ENCODE data around the gene TMED1. TPM values are rescaled to one million over a fixed set of nuclear protein-coding genes. Genes with fewer than 3 reads are reported as not detected.
A peak's percentile ranks its signal among the peaks of the same experiment; 100 is the strongest.

Gene TMED1
- total and polyA plus RNA-seq, 8 donors: 25.4 to 45.3 (median 43.0) TPM

DNA sequence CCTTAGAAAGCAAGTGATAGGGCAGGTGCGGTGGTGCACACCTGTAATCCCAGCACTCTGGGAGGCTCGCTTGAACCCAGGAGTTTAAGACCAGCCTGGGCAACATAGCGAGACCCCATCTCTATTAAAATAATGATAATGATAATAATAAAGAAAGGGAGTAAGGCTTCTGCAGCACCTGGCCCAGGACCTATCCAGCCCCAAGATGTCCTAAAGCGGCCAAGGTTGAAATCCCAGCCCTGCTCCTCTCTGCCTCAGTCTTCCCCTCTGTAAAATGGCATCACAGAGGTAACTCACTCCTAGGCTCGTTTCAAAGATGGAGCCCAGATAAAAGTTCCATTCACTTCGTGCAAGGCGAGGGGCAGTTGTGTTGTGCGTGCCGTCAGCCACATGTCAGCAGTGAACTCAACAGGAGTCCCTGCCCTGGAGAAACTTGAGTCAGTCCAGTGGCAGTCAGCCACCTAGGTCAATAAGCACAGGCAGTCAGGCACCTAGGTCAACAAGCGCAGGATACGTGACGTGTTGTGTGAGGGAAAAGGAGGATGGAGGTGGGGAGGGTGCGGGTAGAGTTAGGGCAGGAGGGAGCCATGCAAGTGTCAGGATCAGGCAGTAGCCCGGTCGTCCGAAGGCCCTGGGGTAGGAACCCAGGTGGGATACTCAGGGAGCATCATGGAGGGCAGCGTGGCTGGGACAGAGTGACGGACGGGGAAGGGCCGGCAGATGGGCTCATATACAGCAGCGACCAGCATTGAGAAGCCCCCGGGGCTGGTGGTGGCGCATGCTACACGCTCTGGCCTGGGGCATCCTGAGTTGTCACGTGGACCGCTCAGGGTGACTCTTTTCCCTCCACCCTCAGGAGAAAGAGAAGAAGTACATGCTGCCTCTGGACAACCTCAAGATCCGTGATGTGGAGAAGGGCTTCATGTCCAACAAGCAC, 16.6 kb downstream of the TMED1 start:
- no peak overlapping the region for H3K4me3 ChIP-seq
- ATAC-seq (no peak), DNase-seq (peak in 1 of 4 donors; percentile 65)
- H3K27me3 ChIP-seq: no peaks in the 10 kb centered on the region
- H3K36me3 ChIP-seq: peaks cover 3 to 99% of the 10 kb centered on the region in 2 donors
- H3K9me3 ChIP-seq: no peaks in the 10 kb centered on the region
- H3K4me1 ChIP-seq: peaks cover 0 to 13% of the 10 kb centered on the region in 2 donors
- no peak for TF ChIP-seq CTCF (IDR thresholded peaks at IDR 0.05)
- no peak overlapping the region for H3K27ac ChIP-seq
- intact Hi-C loops (cut with DNase I): no loop called here

DNA sequence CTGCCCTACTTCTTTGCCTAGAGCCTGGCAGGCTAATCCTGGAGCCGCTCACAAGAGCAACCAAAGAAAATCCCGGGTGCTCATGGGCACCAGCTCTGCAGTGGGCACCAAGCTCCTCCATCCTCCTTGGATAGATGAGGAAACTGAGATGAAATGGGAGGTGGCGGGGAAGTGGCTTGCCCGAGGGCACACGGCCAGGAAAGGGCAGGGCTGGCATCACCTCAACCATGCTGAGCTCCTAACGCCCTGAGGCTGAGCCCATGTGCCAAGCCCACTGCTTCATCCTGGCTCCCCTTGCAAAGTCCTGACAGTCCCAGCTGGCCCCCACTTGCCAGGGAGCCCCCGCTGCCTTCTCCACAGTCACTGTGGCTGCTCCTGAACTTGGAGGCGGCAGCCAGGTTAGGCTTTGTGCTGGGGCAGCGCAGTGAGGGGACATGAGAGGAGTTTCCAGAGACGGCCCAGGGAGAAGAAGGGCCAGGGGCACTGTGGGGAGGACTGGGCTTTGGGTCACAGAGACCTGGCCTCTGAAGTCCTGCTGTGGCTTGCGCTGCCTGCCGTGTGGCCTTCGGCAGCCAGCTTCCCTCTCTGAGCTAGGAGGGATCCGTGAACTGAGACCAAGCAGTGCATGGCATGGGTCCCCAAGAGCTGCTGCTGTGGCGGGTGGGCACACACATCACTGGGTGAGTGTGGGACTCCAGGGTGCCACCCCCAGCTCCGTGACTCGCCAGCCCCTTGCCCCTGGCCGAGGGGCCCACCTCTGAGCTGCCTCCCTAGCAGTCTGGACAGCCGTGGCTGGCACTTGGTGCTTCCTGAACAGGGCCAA, 17.5 kb downstream of the TMED1 start:
- peak overlapping the region; percentile 37 to 65 for H3K27ac ChIP-seq
- no peak for TF ChIP-seq CTCF (IDR thresholded peaks at IDR 0.05)
- intact Hi-C loops (cut with DNase I): no loop called here

GRCh38 chr19:10817291-10818038, 18.5 kb downstream of the TMED1 start:
- peak overlapping the region; percentile 29 to 35 for H3K4me3 ChIP-seq
- no peaks in the 10 kb centered on the region for H3K27me3 ChIP-seq
- H3K36me3 ChIP-seq: peaks cover 0 to 99% of the 10 kb centered on the region in 2 donors
- peaks cover 0 to 32% of the 10 kb centered on the region in 2 donors for H3K4me1 ChIP-seq
- intact Hi-C loops (cut with DNase I): no loop called here
- no peaks in the 10 kb centered on the region for H3K9me3 ChIP-seq
- no peak for TF ChIP-seq CTCF (IDR thresholded peaks at IDR 0.05)
- DNase-seq (peak; percentile 44 to 66 (median 60)), ATAC-seq (peak; percentile 40)
- peak overlapping the region; percentile 37 to 80 for H3K27ac ChIP-seq

More for the DNA sequence above, 17.5 kb downstream of the TMED1 start:
- ATAC-seq (no peak), DNase-seq (peak in 1 of 4 donors; percentile 55)
- H3K36me3 ChIP-seq: peaks cover 0 to 99% of the 10 kb centered on the region in 2 donors
- H3K9me3 ChIP-seq: no peaks in the 10 kb centered on the region
- H3K27me3 ChIP-seq: no peaks in the 10 kb centered on the region
- no peak overlapping the region for H3K4me3 ChIP-seq
- H3K4me1 ChIP-seq: peaks cover 0 to 22% of the 10 kb centered on the region in 2 donors

DNA sequence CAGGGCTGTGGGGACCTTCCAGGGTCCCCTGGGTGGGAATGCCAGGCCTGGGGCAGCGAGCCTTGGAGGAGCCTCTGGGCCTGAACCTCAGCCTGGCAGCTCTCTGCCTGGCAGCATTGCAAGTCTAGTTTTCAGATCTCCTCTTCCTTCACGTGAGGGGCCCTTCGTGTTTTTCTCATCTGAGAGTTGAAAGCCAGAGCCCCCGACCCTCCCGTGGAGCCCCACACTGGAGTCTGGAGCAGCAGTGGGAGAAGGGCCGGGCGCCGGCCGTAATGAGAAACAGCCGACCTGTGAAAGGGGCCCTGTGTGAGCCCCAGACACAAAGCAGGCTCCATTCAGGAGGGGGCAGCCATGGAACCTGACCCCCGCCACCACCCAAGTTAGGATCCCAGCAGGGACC, 19.3 kb downstream of the TMED1 start:
- TF ChIP-seq CTCF (IDR thresholded peaks at IDR 0.05): no peak
- no peak for ATAC-seq

More for the DNA sequence above, 19.3 kb downstream of the TMED1 start:
- Histone ChIP-seq H3K27me3 (no peaks in the 10 kb centered on the region), H3K27ac (peak overlapping the region; percentile 14 to 80), H3K4me3 (peak overlapping the region; percentile 29 to 35), H3K4me1 (peaks cover 0 to 40% of the 10 kb centered on the region in 2 donors), H3K9me3 (no peaks in the 10 kb centered on the region), H3K36me3 (peaks cover 0 to 99% of the 10 kb centered on the region in 2 donors)
- peak in 1 of 4 donors; percentile 71 for DNase-seq
- intact Hi-C loops (cut with DNase I): no loop called here
